Spleen (tissue), 7 donors: Measurements from ENCODE around the gene PCARE.

Experiments
- POLR2A ChIP-seq, 3 donors: fragments of 450-650 bp; IDR thresholded peaks; one replicate each; pipeline ENCODE4 v1.5.1; 2017; ENCODE audit warnings: antibody characterized with exemption in 3 of 3, mild to moderate bottlenecking in 1 of 3
- TF ChIP-seq, protein P1 (sequence below), 11 experiments: fragments of 200-600 bp in 7 of 11; fragments of 450-650 bp in 4 of 11; sonication (generic) in 4 of 11; IDR thresholded peaks in 8 of 11; conservative IDR thresholded peaks in 3 of 11; 1 replicate in 7 of 11; 2 replicates in 4 of 11; pipeline versions ENCODE4 v1.4.0 to v1.8.0; 2016 to 2021; ENCODE audit warnings: antibody characterized with exemption in 11 of 11, inconsistent platforms in 4 of 11, mild to moderate bottlenecking in 1 of 11
- donor health status: DM: no; HTN: no; CAD: no; lungs with moderate emphysema.
- donor health status: DM: no; HTN: no; CAD: no.
- donor health status: DM: no; HTN: no; CAD: no.

DNA sequence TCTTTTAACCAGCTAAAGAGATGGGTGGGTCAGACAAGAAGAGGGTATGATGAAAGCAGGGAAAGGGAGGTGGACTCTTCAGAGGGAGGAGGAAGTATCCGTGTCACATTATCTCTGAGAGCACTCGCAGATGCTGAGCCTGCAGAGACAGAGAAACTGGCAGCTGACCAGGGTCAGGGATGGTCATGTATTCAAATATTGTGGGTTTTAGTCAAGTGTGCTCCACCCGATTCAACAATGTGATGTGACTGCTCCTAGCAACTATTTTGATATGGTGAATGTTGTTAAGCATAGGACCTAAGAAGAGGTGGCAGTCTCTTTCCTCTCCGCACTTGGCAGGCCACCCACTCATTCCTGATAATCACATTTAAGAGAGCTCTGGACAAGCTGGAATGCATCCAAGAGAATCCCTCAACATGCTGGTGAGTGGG lies 39.6 kb upstream of the PCARE start:
- TF ChIP-seq, protein P1, sequence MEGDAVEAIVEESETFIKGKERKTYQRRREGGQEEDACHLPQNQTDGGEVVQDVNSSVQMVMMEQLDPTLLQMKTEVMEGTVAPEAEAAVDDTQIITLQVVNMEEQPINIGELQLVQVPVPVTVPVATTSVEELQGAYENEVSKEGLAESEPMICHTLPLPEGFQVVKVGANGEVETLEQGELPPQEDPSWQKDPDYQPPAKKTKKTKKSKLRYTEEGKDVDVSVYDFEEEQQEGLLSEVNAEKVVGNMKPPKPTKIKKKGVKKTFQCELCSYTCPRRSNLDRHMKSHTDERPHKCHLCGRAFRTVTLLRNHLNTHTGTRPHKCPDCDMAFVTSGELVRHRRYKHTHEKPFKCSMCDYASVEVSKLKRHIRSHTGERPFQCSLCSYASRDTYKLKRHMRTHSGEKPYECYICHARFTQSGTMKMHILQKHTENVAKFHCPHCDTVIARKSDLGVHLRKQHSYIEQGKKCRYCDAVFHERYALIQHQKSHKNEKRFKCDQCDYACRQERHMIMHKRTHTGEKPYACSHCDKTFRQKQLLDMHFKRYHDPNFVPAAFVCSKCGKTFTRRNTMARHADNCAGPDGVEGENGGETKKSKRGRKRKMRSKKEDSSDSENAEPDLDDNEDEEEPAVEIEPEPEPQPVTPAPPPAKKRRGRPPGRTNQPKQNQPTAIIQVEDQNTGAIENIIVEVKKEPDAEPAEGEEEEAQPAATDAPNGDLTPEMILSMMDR (IDR thresholded peaks at IDR 0.05 in 8 of 11, conservative IDR thresholded peaks at IDR 0.05 in 3 of 11): no peak
- TF ChIP-seq POLR2A (IDR thresholded peaks at IDR 0.05): no peak
